HG02623 (cell line): Measurements from ENCODE around the gene UNC119.

ENCODE experiments used
- ATAC-seq: cut with Tn5 transposase; IDR thresholded peaks from one replicate; pipeline ENCODE4 v1.9.1; 2021; ENCODE audit warnings: moderate library complexity; ENCODE audit not compliant: unreplicated experiment

UNC119 gene

DNA sequence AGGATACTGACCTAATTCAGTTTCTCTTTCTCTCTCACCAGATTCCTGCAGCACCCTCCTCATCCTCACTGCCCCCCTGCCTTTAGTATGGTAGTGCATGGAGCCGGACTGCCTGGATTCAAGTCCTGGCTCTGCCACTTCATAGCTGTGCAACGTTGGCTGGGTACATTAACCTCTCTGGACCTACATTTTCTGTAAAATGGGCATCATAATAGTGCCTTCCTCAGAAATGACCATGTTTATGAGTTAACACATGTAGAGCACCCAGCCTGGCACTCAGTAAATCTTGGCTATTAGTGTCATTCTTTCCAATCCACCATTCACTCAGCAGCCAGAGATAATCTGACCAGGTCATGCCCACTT lies 7.3 kb downstream of the UNC119 start:
- ATAC-seq, result no peak

DNA sequence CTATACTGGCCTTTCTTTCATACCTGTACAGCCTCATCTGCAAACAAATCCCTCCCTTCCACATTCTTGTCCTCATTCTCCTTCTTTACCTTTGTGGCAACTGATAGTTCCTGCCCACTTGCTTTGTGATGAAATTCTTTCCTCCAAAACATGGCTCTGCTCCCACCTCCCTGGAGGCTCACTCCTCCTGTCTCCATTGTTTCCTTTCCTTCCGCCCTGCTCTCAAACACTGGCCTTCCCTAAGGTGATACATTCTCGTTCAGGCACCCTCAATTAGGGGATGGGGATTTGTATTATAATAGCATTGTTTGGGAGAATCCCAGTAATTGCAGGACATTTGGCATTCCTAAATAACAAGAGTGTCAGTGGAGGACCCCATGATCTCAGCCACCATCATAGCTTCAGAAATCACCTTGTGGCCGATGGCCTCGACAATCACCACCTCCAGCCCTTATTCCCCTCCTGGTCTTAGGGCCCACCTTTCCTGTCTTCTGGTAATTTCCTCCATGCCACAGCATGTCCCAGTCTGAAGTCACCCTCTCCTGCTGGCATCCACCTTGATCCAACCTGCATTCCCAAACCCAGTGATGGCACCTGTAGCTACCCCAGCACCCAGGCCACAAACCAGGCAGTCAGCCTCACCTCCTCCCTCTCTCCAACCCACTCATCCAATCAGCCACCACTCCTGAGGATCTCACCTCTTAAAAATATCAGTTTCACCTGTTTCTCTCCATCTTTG lies 7.9 kb downstream of the UNC119 start:
- no peak for ATAC-seq

DNA sequence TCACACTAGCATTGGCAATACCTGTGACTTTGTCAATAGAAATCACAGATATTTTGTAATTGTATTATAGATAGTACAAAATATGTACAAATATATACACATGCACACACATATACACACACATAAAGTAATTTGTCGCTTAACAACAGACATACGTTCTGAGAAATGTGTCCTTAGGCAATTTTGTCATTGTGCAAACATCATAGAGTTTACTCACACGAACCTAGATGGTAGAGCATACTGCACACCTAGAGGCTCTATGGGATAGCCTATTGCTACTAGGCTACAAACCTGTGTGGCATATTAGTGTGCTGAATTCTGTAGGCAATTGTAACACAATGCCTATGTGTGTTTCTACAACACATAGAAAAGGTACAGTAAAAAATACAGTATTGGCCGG lies 11.0 kb downstream of the UNC119 start:
- no peak for ATAC-seq

DNA sequence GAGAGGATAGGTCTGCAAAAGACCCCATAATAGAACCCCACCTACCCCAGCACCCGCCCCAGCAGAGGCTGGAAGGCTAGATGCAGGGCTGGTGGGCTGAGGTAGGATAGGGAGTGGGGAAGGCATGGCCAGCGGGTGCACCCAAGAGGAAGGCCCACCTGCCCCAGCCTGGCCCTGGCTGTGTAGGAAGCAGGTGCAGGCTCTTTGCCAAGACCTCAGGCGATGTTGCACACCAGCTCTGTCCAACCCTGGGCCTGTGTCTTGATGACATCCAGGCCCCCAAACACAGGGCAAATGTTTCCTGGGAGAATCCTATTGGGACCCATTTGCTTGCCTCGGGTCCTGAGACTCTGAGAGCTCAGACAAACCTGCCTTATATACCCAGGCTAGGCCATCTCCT lies 12.2 kb downstream of the UNC119 start:
- ATAC-seq, result no peak

DNA sequence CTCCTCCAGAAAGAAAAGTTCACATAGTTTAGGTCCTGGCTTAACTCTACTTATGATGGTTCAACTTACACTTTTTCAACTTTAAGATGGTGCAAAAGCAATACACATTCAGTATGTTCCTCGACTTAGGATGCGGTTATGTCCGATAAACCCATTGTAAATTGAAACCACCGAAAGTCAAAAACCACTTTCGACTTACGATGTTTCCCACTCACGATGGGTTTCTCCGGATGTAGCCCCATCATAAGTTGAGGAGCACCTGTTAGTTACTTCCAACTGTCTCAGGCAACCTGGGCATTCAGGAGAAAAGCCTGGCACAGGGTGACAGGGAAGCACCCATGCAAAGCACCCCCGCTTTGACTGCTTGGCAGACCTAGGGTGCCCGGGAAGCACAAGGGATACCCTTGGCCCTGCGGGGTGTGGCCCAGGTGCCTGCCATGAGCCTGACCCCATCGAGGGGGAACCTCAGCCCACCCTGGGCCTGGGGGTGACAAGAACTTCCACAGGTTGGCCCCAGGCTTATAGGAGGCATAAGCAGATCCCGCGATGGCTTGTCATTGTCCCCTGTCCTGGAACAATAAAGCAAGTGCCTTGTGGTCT lies 14.0 kb downstream of the UNC119 start:
- ATAC-seq, result no peak

DNA sequence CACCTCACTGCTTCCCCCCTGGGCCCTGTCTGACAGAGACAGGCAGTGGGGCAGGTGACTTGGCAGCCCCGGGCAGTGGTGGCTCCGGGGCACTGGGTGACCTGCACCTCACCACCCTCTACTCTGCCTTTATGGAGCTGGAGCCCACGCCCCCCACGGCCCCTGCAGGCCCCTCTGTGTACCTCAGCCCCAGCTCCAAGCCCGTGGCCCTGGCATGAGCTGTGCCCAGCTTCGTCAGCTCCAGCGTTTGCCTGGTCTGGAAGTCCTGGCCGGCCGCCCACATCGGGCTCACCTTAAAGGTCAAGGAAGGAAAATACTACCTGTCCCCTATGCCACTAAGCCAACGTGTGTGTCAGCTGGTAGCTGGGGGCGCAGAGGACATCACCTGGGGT lies 15.2 kb downstream of the UNC119 start:
- ATAC-seq, result no peak

DNA sequence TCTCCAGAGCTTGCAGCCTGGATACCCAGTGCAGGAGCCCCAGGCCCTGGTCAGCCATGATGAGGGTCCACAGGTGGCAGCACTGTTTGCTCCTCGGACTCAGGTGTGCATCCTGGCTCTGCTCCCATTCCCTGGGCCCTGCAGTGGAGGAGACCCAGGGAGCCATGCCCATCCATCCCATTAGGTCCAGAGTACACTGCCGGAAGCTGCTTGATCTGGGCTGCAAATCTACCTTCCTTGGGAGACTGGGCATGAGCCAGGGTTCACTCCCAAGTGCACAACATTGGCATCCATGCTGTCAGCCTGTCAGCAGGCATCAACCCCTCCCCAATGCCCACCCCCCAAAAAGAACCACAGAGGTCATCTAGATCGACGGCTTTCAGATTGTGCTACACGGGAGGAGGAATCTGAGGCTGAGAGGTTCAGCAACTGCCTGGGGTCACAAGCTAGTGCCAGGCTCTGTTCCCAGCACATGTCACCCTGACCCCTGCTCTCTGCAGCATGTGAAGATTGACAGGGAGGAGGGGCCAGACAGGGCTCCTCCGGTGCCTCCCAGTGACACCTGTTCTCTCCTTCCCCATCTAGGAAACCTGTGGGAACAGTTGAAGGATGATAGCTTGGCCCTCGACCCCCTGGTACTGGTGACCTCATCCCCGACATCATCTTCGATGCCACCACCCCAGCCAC lies 15.7 kb downstream of the UNC119 start:
- no peak for ATAC-seq

DNA sequence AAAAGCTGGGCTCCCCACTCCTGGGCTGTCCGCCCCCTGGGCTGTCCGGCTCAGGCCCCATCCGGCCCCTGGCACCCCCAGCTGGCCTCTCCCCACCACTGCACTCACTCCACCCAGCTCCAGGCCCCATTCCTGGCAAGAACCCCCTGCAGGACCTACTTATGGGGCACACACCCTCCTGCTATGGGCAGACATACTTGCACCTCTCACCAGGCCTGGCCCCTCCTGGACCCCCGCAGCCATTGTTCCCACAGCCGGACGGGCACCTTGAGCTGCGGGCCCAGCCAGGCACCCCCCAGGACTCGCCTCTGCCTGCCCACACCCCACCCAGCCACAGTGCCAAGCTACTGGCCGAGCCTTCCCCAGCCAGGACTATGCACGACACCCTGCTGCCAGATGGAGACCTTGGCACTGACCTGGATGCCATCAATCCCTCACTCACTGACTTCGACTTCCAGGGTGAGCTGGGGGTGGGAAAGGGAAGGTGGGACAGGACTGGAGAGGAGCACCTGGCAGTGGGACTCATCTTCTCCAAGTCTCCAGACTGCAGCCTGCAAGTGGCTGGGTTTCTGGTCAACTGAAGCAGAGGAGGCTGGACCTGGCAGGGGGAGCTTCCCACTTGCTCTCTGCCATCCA lies 17.6 kb downstream of the UNC119 start:
- ATAC-seq, result no peak

DNA sequence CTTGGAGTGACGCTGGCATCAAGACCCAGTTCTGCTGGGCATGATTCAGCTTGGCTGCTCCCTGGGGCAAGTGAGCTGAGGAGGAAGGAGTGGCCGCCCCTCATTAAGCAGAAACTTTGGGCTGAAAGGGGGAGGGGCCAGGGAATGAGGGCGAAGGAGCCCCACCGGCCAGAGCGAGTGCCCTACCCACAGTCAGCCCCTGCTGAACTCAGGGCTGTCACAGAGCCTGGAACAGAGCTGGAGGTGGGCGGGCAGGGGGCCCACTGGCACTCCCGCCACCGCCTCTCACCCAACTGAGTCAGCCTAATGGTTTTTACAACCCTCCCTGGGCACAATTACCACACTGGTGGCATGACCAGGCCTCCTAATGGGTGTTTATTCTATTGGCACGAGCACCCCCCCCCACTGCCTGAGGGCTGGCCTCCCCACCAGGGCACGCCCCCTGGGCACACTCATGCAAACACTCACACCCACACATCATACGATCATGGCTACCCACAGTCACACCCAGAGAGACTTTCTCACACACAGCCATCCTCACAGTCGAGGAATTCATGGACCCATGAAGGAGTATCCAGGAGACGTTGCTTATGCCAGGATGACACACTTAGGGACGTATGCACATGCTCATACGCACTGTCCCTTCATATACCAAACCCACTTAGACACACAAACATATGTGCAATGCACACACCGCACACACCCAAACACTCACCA lies 19.2 kb downstream of the UNC119 start:
- no peak for ATAC-seq

DNA sequence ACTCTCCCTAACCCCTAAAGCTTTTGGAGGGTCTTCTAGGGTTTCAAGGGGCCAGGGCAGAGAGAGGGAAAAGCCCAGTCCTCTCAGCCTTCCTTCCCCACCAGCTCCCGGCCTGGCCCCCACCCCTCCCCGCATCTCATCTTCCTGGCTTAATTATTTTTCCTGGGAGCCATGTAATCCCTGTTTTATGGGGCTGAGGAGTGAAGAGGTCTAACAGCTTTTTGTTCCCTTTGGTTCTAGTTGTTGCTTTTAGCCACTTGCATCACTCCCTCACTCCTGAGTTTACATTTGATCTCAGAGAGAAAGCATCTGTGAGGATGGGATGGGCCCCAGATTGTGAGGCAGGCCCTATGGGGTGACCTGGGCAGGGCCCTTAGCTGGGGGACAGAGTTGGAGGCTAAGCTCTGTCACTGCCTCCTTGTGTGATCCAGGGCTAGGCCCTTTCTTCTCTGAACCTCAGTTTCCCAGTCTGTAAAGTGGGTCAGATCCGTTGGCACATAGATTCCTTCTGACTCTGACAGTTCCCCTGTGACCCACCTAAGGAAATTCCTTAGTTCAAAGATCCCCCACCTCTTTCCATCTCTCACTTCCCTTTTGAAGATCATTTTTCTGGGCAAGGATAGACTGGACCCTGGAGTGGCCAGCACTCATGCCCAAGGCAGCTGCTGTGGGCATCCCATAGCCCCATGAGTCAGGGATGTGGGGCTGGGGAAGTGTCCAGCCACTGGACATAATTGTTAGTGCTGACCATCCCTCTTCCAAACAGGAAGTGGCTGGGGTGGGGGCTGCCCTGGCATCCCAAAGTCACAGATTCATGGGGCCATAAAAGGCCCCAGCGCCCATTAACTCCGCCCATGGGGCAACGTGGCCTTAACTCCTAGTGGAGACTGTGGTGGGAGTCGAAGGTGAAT lies 20.1 kb downstream of the UNC119 start:
- ATAC-seq, result no peak

DNA sequence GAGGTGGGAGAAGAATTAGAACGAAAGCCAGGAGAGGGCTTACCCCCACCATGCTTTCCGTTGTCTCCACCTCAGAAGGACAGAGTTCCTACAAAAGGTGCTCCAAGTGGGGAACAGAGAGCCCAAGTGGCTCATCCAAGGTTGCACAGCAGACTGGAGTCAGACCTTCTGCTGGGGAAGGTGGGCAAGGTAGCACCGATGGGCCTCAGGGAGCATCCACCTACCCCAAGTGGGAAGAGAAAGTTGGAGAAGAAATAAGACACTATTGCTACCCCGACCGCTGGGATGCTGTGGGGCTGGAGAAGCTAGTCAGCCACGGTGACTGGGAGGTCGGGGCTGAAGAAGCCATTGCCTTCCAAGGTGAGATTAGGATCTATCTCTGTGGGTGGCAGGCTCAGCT lies 21.5 kb downstream of the UNC119 start:
- no peak for ATAC-seq

DNA sequence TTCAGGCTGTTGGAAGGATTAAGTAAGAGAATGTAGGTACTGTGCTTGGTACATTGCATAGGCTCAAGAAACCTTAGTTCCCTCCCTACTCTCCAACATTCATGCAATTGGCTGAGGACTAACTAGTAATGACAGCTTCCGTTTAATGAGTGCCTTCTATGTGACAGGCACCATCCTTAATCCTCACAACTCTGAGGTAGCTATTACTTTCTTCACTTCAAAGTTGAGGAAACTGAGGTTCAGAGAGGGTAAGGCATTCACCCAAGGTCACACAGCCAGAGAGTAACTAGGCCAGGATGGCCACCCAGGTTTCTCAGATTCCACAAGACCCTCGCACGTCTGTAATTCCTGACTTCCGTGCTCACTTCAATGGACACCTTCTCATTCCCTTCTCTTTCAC lies 22.2 kb downstream of the UNC119 start:
- no peak for ATAC-seq

DNA sequence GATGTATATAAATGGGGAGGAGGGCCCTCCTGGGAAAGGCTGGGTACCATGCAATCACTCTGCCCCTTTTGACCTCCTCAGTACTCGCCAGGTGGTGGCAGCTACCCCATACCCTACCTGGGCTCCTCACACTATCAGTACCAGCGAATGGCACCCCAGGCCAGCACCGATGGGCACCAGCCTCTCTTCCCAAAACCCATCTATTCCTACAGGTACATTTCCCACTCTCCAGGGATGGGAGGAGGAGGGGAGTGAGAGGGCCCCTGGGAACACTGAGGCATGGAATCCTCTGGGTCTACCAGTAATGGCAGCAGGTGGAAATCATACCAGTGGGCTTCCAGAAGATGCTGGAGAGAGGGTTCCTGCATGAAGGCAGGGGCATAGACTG lies 23.4 kb downstream of the UNC119 start:
- ATAC-seq, result no peak

DNA sequence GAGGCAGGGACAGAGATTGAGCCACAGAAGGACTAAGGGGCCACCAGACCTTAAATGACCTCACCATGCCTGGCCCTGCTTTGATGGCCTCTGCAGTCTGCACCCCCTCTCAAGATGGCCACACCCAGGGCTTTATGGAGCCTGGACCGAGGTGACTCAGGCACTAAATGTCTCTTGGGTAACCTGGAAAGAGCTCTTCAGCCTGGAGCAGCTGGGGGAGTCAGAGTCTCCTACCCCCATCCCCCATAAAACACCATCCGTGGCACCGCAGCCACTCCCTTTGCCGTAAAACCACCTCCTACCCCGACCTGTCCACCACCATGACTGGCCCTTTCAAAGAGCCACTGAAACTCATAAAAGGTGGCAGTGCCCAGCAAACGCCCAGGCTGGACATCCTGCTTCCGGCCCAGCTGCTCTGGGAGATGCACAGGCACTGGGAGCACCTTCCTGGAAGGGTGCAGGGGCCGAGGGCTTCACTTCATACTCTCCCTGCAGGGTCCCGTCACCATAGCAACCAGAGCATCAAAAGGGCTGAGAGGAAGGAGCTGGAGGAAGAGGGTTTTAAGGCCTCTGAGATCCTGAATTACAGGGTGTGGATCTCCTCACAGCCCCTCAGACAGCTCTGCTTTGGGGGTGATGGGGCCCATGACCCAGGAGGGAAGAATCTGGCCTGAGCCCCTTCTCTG lies 24.0 kb downstream of the UNC119 start:
- no peak for ATAC-seq

DNA sequence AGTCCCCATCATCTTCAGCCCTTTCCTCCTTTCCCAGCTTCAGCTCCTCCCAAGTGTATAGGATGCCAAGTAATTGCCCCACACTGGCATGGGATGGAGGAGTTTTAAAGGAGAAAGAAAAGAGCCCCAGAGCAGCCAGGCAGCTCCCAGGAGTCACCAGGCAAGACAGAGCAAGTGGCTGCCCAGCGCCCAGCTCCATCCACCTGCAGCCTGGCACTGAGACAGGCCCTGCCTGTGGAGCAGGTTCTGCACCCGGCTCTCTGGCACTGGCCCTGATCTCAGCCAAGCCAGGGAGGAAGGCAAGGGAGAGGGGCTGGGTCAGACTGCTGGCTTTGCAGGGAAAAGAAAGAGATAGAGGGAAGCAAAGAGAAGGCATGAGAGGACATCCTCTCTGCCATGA lies 24.6 kb downstream of the UNC119 start:
- ATAC-seq, result no peak

DNA sequence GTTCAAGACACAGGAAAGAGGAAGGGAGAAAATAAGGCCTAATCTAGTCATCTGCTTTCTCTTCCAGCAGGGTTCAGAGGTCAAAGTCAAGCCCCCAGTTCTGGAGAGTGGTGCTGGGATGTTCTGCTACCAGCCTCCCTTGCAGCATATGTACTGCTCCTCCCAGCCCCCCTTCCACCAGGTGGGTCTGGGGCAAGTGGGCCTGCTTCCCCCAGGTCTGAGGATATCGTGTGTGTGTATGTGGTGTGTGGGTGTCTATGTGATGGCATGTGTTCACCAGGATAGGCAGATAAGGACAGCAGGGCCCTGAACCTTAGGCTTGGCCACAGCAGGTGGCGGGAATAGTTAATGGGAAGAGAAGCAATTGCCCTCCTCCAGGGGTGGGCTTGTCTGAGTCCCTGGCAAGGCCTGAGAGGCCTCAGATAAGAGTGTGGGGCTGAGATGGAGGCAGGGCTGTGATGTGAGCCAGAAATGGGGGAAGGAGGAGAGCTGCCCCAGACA lies 25.2 kb downstream of the UNC119 start:
- no peak for ATAC-seq

DNA sequence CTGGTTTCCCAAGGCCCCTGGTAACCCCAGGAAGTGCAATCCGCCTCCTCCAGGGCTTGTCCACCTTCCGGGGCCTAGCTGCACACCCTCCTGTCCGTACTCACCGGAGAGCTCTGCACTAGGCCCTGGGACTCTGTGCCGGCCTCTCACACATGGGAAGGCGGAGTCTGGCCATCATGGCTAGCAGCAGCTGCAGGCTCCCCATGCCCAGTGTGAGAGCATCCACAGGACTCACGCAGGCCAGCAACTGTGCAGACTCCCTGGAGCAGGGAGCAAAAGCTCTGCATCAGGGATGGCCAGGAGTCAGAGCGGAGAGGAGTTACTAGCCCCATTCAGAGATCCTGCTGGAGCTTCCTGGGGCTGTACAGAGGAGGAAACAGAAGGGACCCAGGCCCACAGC lies 26.0 kb downstream of the UNC119 start:
- no peak for ATAC-seq

DNA sequence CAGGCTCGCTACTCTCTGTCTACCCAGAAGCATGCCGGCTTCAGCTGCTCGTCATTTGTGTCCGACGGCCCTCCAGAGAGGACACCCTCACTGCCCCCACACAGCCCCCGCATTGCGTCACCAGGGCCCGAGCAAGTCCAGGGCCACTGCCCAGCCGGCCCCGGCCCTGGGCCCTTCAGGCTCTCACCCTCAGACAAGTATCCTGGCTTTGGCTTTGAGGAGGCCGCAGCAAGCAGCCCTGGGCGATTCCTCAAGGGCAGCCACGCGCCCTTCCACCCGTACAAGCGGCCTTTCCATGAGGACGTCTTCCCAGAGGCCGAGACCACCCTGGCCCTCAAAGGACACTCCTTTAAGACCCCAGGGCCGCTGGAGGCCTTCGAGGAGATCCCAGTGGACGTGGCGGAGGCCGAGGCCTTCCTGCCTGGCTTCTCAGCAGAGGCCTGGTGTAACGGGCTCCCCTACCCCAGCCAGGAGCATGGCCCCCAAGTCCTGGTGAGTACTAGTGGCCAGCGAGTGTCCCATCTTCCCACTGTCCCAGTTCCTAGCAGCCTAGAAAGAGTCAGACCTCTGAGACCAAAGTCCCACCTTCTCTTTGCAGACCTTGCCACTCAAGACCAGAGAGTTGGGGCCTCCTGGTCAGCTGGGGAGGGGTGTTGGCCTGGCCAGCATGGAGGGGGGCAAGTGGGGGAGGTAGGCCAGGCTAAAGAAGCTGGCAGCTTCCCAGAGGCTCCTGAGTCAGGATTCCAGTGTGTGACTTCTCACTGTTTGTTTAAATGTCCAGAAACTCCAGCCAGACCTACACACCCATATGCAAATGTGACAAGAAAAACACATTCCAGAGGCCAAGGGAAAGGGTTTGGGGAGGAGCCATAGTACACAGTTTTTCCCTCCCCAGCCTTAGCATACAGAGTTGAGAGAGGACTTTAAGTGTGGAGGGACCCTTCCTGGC lies 27.7 kb downstream of the UNC119 start:
- ATAC-seq, result no peak
